Astrocyte of the spinal cord (primary cell): ENCODE results near the gene COX7B.
A peak's percentile ranks its signal among the peaks of the same experiment; 100 is the strongest.
"Not testable (repeated sequence)": the region's sequence is repeated elsewhere in the genome, so short reads cannot be mapped to it uniquely, and the experiment has no call there.

Source experiments
- DNase-seq: peaks from one replicate; pipeline ENCODE4 v3.0.0; 2011; ENCODE audit warnings: low read depth, low spot score
- H3K4me3 ChIP-seq: 2 replicates; pipeline ENCODE4 v1.5.1; 2011; ENCODE audit warnings: low read depth, mild to moderate bottlenecking, low read length, moderate library complexity
- CTCF ChIP-seq: IDR thresholded peaks from 2 replicates; pipeline ENCODE4 v1.5.1; 2012; ENCODE audit warnings: low read depth, mild to moderate bottlenecking, low read length, inconsistent platforms
- in situ Hi-C: cut with HindIII; loops from 2 replicates; pipeline ENCODE4 v1.10.0; 2017; ENCODE audit warnings: low sequenced_read_pairs

Gene COX7B

GRCh38 chrX:77900688-77901087, 1.4 kb downstream of the COX7B start:
- peak overlapping the region; percentile 55 for H3K4me3 ChIP-seq
- DNase-seq = no peak
- in situ Hi-C loops = no loop called here
- no peak for TF ChIP-seq CTCF

DNA sequence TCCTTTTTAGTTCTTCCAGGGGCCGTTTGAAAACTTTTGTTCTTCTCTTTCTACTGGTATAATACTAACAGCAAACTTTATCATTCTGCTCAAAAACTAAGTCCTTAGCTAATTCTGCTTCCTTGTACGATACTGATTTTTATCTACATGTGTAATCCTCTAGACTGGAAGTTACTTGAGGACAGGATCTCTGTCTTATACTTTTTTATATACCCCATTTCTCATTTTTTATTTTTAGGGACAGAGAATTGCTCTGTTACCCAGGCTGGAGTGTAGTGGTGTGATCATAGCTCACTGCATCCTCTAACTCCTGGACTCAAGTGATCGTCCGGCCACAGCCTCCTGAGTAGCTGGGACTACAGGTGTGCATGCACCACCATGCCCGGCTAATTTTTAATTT, 2.2 kb downstream of the COX7B start:
- no peak for DNase-seq
- H3K4me3 ChIP-seq = no peak overlapping the region
- no peak for TF ChIP-seq CTCF
- in situ Hi-C loops = no loop called here

- in situ Hi-C loops = no loop called here
- peak; percentile 90 for DNase-seq
- H3K4me3 ChIP-seq = peak within 1 kb of the TSS; percentile 62
- TF ChIP-seq CTCF = peak; percentile 51
These were observed 11.0 kb downstream of the COX7B start, which contains the start of gene ATP7A for GRCh38 chrX:77910108-77910840. Gene ATP7A, plus strand, starts transcription at chrX:77910693. Its CDS starts 60,949 bp downstream, at chrX:77971642.

DNA sequence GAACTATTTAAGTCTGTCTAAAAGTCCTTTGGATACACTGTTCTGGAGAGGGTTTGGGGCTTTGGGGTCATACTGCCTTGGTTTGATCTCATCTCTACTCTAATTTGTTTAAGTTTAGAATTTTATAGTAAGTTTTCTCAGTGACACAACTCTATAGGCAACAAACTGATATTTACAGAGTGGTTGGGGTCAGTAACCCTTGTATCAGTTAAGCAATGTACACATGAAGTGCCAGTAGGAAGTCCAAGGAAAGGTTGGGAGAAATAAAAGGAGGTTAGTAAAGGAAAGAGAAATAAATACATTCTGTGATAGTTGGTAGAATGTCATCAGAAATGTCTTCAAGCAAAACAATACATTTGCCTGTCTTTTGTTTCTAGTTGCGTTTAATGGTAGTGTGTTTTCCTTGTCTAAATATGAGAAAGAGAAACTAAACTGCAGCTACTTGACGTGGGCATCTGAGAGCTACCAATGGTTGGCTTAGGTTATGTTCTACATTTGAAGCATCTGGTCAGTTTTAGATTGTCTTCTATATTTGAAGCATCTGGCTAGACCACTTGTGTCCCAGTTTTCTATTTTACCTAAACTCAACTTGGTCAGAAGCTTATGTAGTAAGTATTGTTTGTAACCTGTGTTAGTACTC, 18.1 kb downstream of the COX7B start:
- TF ChIP-seq CTCF = no peak
- H3K4me3 ChIP-seq = no peak overlapping the region
- no peak for DNase-seq
- in situ Hi-C loops = no loop called here

DNA sequence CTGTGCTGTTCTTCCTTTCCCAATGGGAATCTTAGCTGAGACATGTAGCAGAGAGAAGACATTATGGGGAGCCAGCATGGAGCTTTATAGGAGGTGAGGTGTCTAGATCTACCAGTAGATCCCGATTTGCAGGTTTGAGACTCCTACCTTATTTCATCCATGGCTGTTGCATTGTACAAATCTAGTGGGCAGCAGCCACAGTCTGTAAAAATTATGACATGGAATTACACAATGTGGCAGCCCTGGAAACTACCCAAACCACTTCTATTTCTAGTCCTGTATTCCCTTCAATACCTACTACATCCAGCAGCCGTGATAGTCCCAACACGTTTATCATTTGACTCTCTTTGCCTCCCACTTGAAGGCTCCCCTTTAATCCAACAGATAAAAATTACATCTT, 19.3 kb downstream of the COX7B start:
- no peak overlapping the region for H3K4me3 ChIP-seq
- TF ChIP-seq CTCF = no peak
- in situ Hi-C loops = no loop called here
- no peak for DNase-seq

GRCh38 chrX:77919370-77919769, 20.1 kb downstream of the COX7B start:
- DNase-seq, in situ Hi-C loops, H3K4me3 ChIP-seq: not testable (repeated sequence)

DNA sequence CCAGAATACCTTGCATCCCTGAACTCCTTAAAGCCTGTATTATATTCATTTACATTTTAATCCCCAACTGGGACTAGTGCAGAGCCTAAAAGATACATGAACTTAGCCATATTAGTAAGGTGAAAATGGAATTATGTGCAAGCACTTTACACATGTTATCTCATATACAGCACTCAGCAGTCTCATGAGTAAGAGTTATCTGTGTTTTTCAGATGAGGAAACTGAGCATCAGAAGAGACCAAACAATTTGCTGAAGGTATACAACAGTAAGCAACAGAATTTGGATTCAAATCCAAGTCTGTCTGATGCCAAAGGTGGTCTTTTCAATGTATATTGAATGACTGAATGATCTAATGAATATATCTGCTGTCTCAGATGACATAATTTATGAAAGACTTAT, 23.5 kb downstream of the COX7B start:
- H3K4me3 ChIP-seq = no peak overlapping the region
- in situ Hi-C loops = no loop called here
- TF ChIP-seq CTCF = no peak
- DNase-seq = no peak
